Kidney epithelial cell (primary cell): ENCODE data around the gene LDLRAD4. TPM values are rescaled to one million over a fixed set of nuclear protein-coding genes. Genes with fewer than 3 reads are reported as not detected.
A peak's percentile ranks its signal among the peaks of the same experiment; 100 is the strongest.

Source experiments
- DNase-seq: peaks from one replicate; pipeline ENCODE4 v3.0.0-alpha.2; 2010; ENCODE audit warnings: low read depth
- H3K27me3 ChIP-seq: 2 replicates; pipeline ENCODE4 v1.6.0; 2011; ENCODE audit warnings: low read length; ENCODE audit not compliant: control insufficient read depth, insufficient read depth
- H3K36me3 ChIP-seq: 2 replicates; pipeline ENCODE4 v1.5.1; 2011; ENCODE audit warnings: low read length; ENCODE audit not compliant: control insufficient read depth, insufficient read depth
- H3K4me3 ChIP-seq: 2 replicates; pipeline ENCODE4 v1.5.1; 2011; ENCODE audit warnings: low read depth, mild to moderate bottlenecking, control low read depth, low read length
- CTCF ChIP-seq: IDR thresholded peaks from 2 replicates; pipeline ENCODE4 v1.5.1; 2011; ENCODE audit warnings: mild to moderate bottlenecking, moderate library complexity, low read length, control low read depth, inconsistent platforms; ENCODE audit not compliant: insufficient read depth, poor library complexity, severe bottlenecking
- total RNA-seq: library from RNA; depleted of rRNA; stranded (reverse); fragments of >200 nt; gene quantifications from 2 replicates; pipeline ENCODE4 v1.2.3, GENCODE V29; 2015

LDLRAD4 gene
- total RNA-seq, 1 donor from 2014 or later, result 5.8 TPM

DNA sequence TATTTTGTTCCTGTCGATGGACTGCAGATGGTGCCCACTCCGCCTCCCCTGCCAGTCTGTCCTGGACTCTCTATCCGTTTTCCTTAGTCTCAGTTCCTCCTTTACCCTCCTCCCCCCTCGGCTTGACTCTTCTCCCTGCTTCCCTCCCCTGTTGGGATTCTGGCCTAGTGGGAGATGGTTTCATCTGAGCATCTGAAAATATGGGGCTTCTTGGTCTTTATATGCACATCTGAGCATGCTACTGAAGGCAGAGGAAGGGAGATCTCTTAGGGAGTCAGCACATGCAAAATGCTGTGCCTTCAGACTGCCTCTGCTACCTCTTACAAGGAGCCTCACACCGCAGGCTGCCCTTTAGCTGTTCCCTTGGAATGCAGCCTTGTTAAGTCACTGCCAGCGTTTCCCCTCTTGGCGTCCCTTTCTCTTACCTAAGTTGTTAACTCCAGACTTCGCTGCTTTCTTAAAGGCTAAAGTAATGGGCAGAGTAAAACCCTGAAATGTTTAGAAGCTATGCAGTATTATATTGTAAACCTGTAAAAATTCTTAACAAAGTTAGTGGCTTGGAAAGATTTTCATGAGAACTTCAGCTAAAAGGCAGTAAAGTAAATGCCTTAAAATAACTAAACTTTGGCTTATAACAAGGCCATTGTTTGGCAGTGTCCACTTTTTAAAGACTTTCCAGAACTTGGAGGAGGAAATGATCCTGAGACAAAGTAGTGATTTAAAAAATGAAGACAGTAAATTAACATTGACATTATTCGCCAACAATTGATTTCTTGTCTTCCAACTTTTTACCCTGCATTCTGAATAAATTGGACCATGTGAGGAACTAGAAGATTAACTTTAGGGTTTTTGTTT, 49.8 kb downstream of the LDLRAD4 start:
- TF ChIP-seq CTCF, result no peak
- H3K36me3 ChIP-seq, result no peaks in the 10 kb centered on the region
- H3K27me3 ChIP-seq, result no peaks in the 10 kb centered on the region
- DNase-seq, result peak; percentile 37
- H3K4me3 ChIP-seq, result no peak overlapping the region

DNA sequence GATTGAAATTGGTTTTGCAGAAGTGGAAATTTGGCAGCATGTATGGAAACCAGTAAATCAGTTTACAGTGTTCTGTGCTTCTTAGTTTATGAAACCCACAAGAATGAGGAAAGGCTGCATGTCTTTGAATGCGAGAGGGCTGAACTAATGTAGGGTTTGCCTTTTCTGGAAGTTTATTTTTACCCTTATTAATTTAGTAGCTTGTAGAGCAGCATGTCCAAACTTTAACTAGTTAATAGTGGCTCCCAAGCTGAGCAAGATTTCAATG, 50.4 kb downstream of the LDLRAD4 start:
- no peaks in the 10 kb centered on the region for H3K27me3 ChIP-seq
- DNase-seq, result no peak
- H3K4me3 ChIP-seq, result no peak overlapping the region
- no peak for TF ChIP-seq CTCF
- H3K36me3 ChIP-seq, result no peaks in the 10 kb centered on the region

- H3K27me3 ChIP-seq, result no peaks in the 10 kb centered on the region
- H3K36me3 ChIP-seq, result no peaks in the 10 kb centered on the region
- DNase-seq, result no peak
- no peak overlapping the region for H3K4me3 ChIP-seq
- TF ChIP-seq CTCF, result no peak
Observed at GRCh38 chr18:13269521-13270011, 51.0 kb downstream of the LDLRAD4 start.

- no peak for TF ChIP-seq CTCF
- no peaks in the 10 kb centered on the region for H3K27me3 ChIP-seq
Observed at GRCh38 chr18:13270279-13270855, 51.8 kb downstream of the LDLRAD4 start.

GRCh38 chr18:13271302-13271911, 52.8 kb downstream of the LDLRAD4 start:
- no peaks in the 10 kb centered on the region for H3K27me3 ChIP-seq

More at GRCh38 chr18:13270279-13270855, 51.8 kb downstream of the LDLRAD4 start:
- DNase-seq, result no peak
- H3K4me3 ChIP-seq, result no peak overlapping the region
- H3K36me3 ChIP-seq, result no peaks in the 10 kb centered on the region

More at GRCh38 chr18:13271302-13271911, 52.8 kb downstream of the LDLRAD4 start:
- Histone ChIP-seq H3K4me3 (no peak overlapping the region), H3K36me3 (no peaks in the 10 kb centered on the region)
- no peak for TF ChIP-seq CTCF
- DNase-seq, result no peak
